Endothelial cell of umbilical vein (primary cell): Measurements from ENCODE around the gene ELP4.

ENCODE experiments used
- CTCF ChIP-seq, 2 donors: IDR thresholded peaks; 1 replicate in 1 of 2; 2 replicates in 1 of 2; pipeline ENCODE4 v1.5.1; 2011; ENCODE audit warnings: low read length in 2 of 2, mild to moderate bottlenecking in 2 of 2, moderate library complexity in 2 of 2, control low read depth in 1 of 2, inconsistent platforms in 1 of 2, low read depth in 1 of 2; ENCODE audit not compliant: insufficient read depth in 1 of 2; ENCODE audit errors: extremely low read depth in 1 of 2
- POLR2A ChIP-seq: IDR thresholded peaks from 2 replicates; pipeline ENCODE4 v1.6.1; 2012; ENCODE audit warnings: low read depth, mild to moderate bottlenecking, control low read depth, low read length
- POLR2AphosphoS5 ChIP-seq: IDR thresholded peaks from 2 replicates; pipeline ENCODE4 v1.6.1; 2012; ENCODE audit warnings: low read depth, mild to moderate bottlenecking, control low read depth, low read length, moderate library complexity; ENCODE audit not compliant: insufficient read depth

- TF ChIP-seq CTCF (IDR thresholded peaks at IDR 0.05; ENCODE audit: extremely low read depth in 1 of 2, insufficient read depth in 1 of 2, low read depth in 1 of 2, low read length in 2 of 2): no peak
- TF ChIP-seq POLR2AphosphoS5: no peak
- no peak for TF ChIP-seq POLR2A
Observed at GRCh38 chr11:31649129-31649966, 139.8 kb downstream of the ELP4 start.
